Smooth muscle cell (in vitro differentiated cells): ENCODE measurements around the gene PCDHGC5. TPM values are rescaled to one million over a fixed set of nuclear protein-coding genes. Genes with fewer than 3 reads are reported as not detected.

ENCODE experiments used
- DNase-seq: peaks from one replicate; lab custom pipeline; 2025; ENCODE audit not compliant: unreplicated experiment; lab: John Stamatoyannopoulos, UW
- H2AFZ ChIP-seq: fragments of 200-600 bp; sonication (generic); 2 replicates; pipeline ENCODE4 v1.6.0; 2016; ENCODE audit warnings: antibody characterized with exemption, low read depth, mild to moderate bottlenecking
- H3F3A ChIP-seq: fragments of 200-600 bp; sonication (generic); 2 replicates; pipeline ENCODE4 v1.6.0; 2017; ENCODE audit warnings: antibody characterized with exemption, low read depth
- H3K27ac ChIP-seq: fragments of 200-600 bp; sonication (generic); 2 replicates; pipeline ENCODE4 v1.5.1; 2016; ENCODE audit warnings: low read depth, mild to moderate bottlenecking
- H3K27me3 ChIP-seq: fragments of 200-600 bp; sonication (generic); 2 replicates; pipeline ENCODE4 v1.6.1; 2016; ENCODE audit warnings: low read depth, mild to moderate bottlenecking
- H3K36me3 ChIP-seq: fragments of 200-600 bp; sonication (generic); 2 replicates; pipeline ENCODE4 v1.5.1; 2016; ENCODE audit warnings: low read depth
- H3K4me1 ChIP-seq: fragments of 200-600 bp; sonication (generic); 2 replicates; pipeline ENCODE4 v1.5.1; 2016; ENCODE audit warnings: low read depth
- H3K4me2 ChIP-seq: fragments of 200-600 bp; sonication (generic); 2 replicates; pipeline ENCODE4 v1.6.0; 2016; ENCODE audit warnings: mild to moderate bottlenecking
- H3K4me3 ChIP-seq: fragments of 200-600 bp; sonication (generic); 2 replicates; pipeline ENCODE4 v1.5.1; 2016; ENCODE audit warnings: mild to moderate bottlenecking
- H3K79me2 ChIP-seq: fragments of 200-600 bp; sonication (generic); 2 replicates; pipeline ENCODE4 v1.6.0; 2016; ENCODE audit warnings: low read depth, mild to moderate bottlenecking
- H3K9ac ChIP-seq: fragments of 200-600 bp; sonication (generic); 2 replicates; pipeline ENCODE4 v1.6.0; 2016; ENCODE audit warnings: low read depth
- H3K9me3 ChIP-seq: fragments of 200-600 bp; sonication (generic); replicated peaks from 2 replicates; pipeline ENCODE4 v1.5.1; 2016; ENCODE audit warnings: low read depth
- H4K20me1 ChIP-seq: fragments of 200-600 bp; sonication (generic); 2 replicates; pipeline ENCODE4 v1.6.0; 2016; ENCODE audit warnings: low read depth
- CTCF ChIP-seq: fragments of 200-600 bp; sonication (generic); IDR thresholded peaks from 2 replicates; pipeline ENCODE4 v1.5.1; 2017; ENCODE audit warnings: borderline replicate concordance, mild to moderate bottlenecking, antibody characterized with exemption; ENCODE audit not compliant: insufficient read depth, poor library complexity, severe bottlenecking
- WGBS: methylation state at CpG from one replicate; pipeline ENCODE4 v1.1.7; 2016; ENCODE audit warnings: low lambda C conversion rate; 5-methylcytosine and 5-hydroxymethylcytosine counted together
- polyA plus RNA-seq: library from polyadenylated mRNA; unstranded; fragments of >200 nt; fragmentation: Nextera tagmentation; extraction: Ambion mirVana; gene quantifications from 2 replicates; pipeline ENCODE4 v1.2.1, GENCODE V29; 2016
- total RNA-seq: library from RNA; depleted of rRNA; stranded (reverse); fragments of >200 nt; gene quantifications from 2 replicates; pipeline ENCODE4 v1.2.3, GENCODE V29; 2014

The PCDHGC5 gene
- total and polyA plus RNA-seq, 2 experiments from 2014 or later, result 1.8 to 3.3 TPM

GRCh38 chr5:141476132-141476911 lies 12.6 kb upstream of the PCDHGC5 start:
- WGBS, result 3% methylated on average over 58 of the region's 58 CpGs
- no peaks in the 10 kb centered on the region for H3K27me3 ChIP-seq

GRCh38 chr5:141477044-141477575 lies 11.8 kb upstream of the PCDHGC5 start:
- TF ChIP-seq CTCF, result no peak
- DNase-seq, result no peak
- Histone ChIP-seq H3F3A (peaks cover 23% of the 10 kb centered on the region), H3K79me2 (peaks cover 56% of the 10 kb centered on the region), H2AFZ (no peak overlapping the region), H4K20me1 (peaks cover 59% of the 10 kb centered on the region), H3K4me3 (peak overlapping the region; percentile 58), H3K9ac (no peak overlapping the region), H3K9me3 (no peaks in the 10 kb centered on the region), H3K27me3 (no peaks in the 10 kb centered on the region), H3K36me3 (no peaks in the 10 kb centered on the region), H3K4me1 (peaks cover 31% of the 10 kb centered on the region), H3K4me2 (peak overlapping the region; percentile 85), H3K27ac (peak overlapping the region; percentile 69)
- 89% methylated on average over 24 of the region's 24 CpGs for WGBS

More at GRCh38 chr5:141476132-141476911, 12.6 kb upstream of the PCDHGC5 start:
- H3K36me3 ChIP-seq, result no peaks in the 10 kb centered on the region
- H3K79me2 ChIP-seq, result peaks cover 48% of the 10 kb centered on the region
- peak overlapping the region; percentile 85 for H3K4me2 ChIP-seq
- no peak overlapping the region for H2AFZ ChIP-seq
- H3K4me3 ChIP-seq, result peak overlapping the region; percentile 58
- H3K9ac ChIP-seq, result peak overlapping the region; percentile 38
- H4K20me1 ChIP-seq, result peaks cover 52% of the 10 kb centered on the region
- peak overlapping the region; percentile 69 for H3K27ac ChIP-seq
- no peak for DNase-seq
- peaks cover 23% of the 10 kb centered on the region for H3F3A ChIP-seq
- H3K9me3 ChIP-seq, result no peaks in the 10 kb centered on the region
- TF ChIP-seq CTCF, result no peak
- H3K4me1 ChIP-seq, result peaks cover 31% of the 10 kb centered on the region

- Histone ChIP-seq H3K9me3 (no peaks in the 10 kb centered on the region), H2AFZ (no peak overlapping the region), H3K36me3 (no peaks in the 10 kb centered on the region), H3K27ac (no peak overlapping the region), H3K4me2 (peak overlapping the region; percentile 85), H3K27me3 (no peaks in the 10 kb centered on the region), H3K9ac (no peak overlapping the region), H3K4me3 (peak overlapping the region; percentile 25), H3K79me2 (peaks cover 63% of the 10 kb centered on the region), H3K4me1 (peaks cover 31% of the 10 kb centered on the region), H3F3A (peaks cover 23% of the 10 kb centered on the region), H4K20me1 (peaks cover 66% of the 10 kb centered on the region)
- WGBS, result 87% methylated on average over 13 of the region's 13 CpGs
- no peak for DNase-seq
- TF ChIP-seq CTCF, result no peak
Measured at GRCh38 chr5:141477815-141478214, 11.1 kb upstream of the PCDHGC5 start.
